ENCODE measurements around the gene NCK1.
"Not testable (repeated sequence)": the region's sequence is repeated elsewhere in the genome, so short reads cannot be mapped to it uniquely, and the experiment has no call there.

NCK1 gene

DNA sequence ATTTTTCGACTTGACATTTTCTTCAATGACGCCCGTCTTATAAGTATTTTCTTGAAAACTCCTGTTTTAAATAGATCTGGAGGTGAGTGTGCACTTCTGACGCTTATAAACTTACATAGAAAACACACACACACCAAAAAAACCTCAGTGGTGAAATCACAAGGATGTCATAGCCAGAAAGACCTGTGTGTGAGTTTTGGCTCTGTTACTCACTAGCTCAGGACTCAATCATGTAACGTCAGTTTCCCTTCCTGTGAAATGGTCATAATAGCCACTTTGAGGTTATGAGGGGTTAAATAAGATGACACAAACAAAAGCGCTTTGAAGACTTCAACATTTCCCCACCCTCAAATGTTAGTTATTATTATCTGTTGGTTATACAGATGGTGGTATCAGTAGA, 97.6 kb downstream of the NCK1 start:
- DNase-seq (ENCODE audit: low read depth, low spot score) = no peak
- in situ Hi-C loops (cut with HindIII; ENCODE audit: low sequenced_read_pairs) = no loop called here
- no peak overlapping the region for H3K4me3 ChIP-seq (ENCODE audit: low read depth, low read length)
- TF ChIP-seq, protein P1, sequence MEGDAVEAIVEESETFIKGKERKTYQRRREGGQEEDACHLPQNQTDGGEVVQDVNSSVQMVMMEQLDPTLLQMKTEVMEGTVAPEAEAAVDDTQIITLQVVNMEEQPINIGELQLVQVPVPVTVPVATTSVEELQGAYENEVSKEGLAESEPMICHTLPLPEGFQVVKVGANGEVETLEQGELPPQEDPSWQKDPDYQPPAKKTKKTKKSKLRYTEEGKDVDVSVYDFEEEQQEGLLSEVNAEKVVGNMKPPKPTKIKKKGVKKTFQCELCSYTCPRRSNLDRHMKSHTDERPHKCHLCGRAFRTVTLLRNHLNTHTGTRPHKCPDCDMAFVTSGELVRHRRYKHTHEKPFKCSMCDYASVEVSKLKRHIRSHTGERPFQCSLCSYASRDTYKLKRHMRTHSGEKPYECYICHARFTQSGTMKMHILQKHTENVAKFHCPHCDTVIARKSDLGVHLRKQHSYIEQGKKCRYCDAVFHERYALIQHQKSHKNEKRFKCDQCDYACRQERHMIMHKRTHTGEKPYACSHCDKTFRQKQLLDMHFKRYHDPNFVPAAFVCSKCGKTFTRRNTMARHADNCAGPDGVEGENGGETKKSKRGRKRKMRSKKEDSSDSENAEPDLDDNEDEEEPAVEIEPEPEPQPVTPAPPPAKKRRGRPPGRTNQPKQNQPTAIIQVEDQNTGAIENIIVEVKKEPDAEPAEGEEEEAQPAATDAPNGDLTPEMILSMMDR (IDR thresholded peaks at IDR 0.05; ENCODE audit: low read depth, low read length) = no peak

DNA sequence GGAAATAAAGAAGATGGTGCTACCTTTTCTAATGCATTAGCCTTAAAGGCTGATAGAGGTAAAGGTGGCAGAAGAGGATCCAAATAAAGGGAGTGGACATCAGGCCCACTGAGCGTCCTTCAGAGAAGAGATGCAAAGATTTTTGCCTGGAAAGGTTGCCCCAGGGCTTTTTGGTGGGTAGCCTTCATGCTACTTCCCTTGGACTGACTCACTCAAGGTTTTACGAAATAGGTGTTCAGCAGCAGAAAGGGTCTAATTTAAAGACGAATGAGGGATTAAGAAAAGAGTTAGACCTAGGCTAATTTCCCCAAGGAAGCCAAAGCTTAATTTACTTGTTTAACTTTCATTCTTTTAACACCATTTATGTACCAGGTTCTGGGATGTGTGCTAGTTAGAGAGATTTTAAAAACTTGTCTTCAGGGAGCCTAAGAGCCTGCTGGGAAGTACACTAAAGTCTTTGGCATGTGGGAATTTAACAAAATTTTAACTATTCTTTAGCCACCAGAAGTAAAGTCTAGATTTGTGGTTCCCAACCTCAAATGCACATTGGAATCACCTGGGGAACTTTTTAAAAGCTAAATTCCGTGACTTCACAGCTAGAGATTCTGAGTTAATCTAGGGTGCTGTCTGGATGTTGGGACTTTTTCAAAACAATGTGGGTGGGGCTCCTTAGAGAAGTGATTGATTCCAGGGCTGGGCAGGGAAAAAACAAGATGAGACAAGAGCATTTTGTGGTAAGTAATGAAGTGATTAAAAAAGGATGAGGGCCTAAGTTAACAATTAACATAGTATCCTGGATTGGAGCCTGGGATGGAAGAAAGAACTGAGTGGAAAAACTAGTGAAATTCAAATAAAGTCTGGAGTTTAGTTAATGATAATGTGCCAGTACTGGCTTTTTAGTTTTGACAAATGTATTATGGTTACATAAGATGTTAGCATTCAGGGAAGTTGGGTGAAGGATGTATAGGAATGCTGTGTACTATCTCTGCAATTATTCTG, 99.1 kb downstream of the NCK1 start:
- in situ Hi-C loops (cut with HindIII; ENCODE audit: low sequenced_read_pairs) = no loop called here
- H3K4me3 ChIP-seq (ENCODE audit: low read depth, low read length) = no peak overlapping the region
- peak; percentile 17 for DNase-seq (ENCODE audit: low read depth, low spot score)

DNA sequence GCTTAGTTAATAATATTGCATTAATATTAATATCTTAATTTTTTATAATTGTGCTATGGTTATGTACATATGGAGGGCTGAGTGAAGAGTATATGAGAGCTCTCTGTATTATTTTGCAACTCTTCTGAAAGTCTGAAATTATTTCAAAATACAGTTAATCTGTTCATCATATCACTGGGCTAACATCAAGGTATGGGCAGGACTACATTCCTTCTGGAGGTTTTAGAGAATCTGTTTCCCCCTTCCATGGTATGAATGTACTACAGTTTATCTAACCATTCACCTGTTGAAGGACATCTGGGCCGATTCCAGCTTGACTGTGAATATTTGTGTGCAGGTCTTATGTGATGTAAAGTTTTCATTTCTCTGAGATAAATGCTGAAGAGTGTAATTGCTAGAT, 100.9 kb downstream of the NCK1 start:
- in situ Hi-C loops (cut with HindIII; ENCODE audit: low sequenced_read_pairs) = no loop called here
- no peak overlapping the region for H3K4me3 ChIP-seq (ENCODE audit: low read depth, low read length)
- TF ChIP-seq, protein P1 (IDR thresholded peaks at IDR 0.05; ENCODE audit: low read depth, low read length) = no peak
- DNase-seq (ENCODE audit: low read depth, low spot score) = no peak

More for the DNA sequence above, 99.1 kb downstream of the NCK1 start:
- TF ChIP-seq, protein P1 (IDR thresholded peaks at IDR 0.05; ENCODE audit: low read depth, low read length) = no peak

DNA sequence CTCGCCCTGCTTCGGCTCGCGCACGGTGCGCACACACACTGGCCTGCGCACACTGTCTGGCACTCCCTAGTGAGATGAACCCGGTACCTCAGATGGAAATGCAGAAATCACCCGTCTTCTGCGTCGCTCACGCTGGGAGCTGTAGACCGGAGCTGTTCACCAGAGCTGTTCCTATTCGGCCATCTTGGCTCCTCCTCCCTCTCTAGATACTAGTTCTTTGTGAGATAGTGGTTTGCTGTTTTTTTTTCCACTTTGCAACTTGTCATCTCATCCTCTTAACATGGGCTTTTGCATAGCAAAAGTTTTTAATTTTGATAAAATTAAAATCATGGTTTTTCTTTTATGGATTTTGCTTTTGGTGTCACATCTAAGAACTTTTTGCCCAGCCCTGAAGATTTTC, 107.5 kb downstream of the NCK1 start:
- DNase-seq (ENCODE audit: low read depth, low spot score); in situ Hi-C loops (cut with HindIII; ENCODE audit: low sequenced_read_pairs); H3K4me3 ChIP-seq (ENCODE audit: low read depth, low read length): not testable (repeated sequence)

DNA sequence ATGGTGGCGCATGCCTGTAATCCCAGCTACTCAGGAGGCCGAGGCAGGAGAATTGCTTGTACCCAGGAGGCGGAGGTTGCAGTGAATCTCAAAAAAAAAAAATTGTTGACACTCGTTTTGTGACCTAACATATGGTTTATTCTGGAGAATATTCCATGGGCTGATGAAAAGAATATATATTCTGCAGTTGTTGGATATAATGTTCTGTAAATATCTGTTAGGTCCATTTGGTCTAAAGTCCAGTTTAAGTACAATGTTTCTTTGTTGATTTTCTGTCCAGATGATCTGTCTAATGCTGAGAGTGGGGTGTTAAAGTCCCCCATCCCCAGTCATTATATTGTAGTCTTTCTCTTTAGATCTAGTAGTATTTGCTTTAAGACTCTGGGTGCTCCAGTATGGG, 111.3 kb downstream of the NCK1 start:
- no peak for DNase-seq (ENCODE audit: low read depth, low spot score)
- TF ChIP-seq, protein P1 (IDR thresholded peaks at IDR 0.05; ENCODE audit: low read depth, low read length) = no peak
- H3K4me3 ChIP-seq (ENCODE audit: low read depth, low read length) = no peak overlapping the region
- in situ Hi-C loops (cut with HindIII; ENCODE audit: low sequenced_read_pairs) = no loop called here

DNA sequence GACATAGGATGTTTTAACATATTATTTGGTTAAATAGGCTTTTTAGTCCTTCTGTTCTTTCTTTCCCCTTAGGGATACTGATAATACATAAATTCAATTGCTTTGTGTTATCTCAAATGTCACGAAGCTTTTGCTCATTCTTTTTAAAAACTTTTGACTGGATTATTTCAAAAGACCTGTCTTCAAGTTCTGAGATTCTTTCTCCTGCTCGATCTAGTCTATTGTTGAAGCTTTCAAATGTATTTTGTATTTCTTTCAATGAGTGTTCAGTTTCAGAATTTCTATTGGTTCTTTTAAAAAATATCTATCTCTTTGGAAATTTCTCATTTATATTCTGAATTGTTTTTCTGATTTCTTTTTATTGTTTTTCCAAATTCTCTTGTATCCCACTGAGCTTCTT, 112.7 kb downstream of the NCK1 start:
- TF ChIP-seq, protein P1 (IDR thresholded peaks at IDR 0.05; ENCODE audit: low read depth, low read length) = no peak
- no peak for DNase-seq (ENCODE audit: low read depth, low spot score)
- no peak overlapping the region for H3K4me3 ChIP-seq (ENCODE audit: low read depth, low read length)
- in situ Hi-C loops (cut with HindIII; ENCODE audit: low sequenced_read_pairs) = no loop called here

DNA sequence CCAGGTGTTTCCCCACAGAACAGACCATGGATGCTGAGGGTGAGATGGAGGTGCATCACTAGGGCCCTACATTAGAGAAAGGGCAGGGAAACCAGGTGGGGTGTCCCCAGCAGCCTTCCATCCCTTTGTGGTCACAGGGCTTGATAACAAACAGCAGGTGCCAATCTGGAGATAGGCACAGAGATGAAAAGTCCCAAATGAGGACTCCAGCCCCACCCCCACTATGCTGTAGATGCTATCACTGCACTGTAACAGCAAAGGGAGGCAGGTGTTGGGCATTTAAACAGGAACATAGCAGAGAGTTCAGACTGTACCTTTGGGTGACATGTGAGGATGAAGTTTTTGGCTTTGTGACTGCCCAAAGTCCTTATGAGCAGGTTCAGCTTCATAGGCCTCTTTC, 117.2 kb downstream of the NCK1 start:
- no peak overlapping the region for H3K4me3 ChIP-seq (ENCODE audit: low read depth, low read length)
- TF ChIP-seq, protein P1 (IDR thresholded peaks at IDR 0.05; ENCODE audit: low read depth, low read length) = no peak
- DNase-seq (ENCODE audit: low read depth, low spot score) = no peak
- in situ Hi-C loops (cut with HindIII; ENCODE audit: low sequenced_read_pairs) = no loop called here
